Smooth muscle cell (in vitro differentiated cells): ENCODE measurements around the gene MAP6. TPM values are rescaled to one million over a fixed set of nuclear protein-coding genes. Genes with fewer than 3 reads are reported as not detected.

ENCODE experiments used
- DNase-seq: peaks from one replicate; lab custom pipeline; 2025; ENCODE audit not compliant: unreplicated experiment; lab: John Stamatoyannopoulos, UW
- H2AFZ ChIP-seq: fragments of 200-600 bp; sonication (generic); 2 replicates; pipeline ENCODE4 v1.6.0; 2016; ENCODE audit warnings: antibody characterized with exemption, low read depth, mild to moderate bottlenecking
- H3F3A ChIP-seq: fragments of 200-600 bp; sonication (generic); 2 replicates; pipeline ENCODE4 v1.6.0; 2017; ENCODE audit warnings: antibody characterized with exemption, low read depth
- H3K27ac ChIP-seq: fragments of 200-600 bp; sonication (generic); 2 replicates; pipeline ENCODE4 v1.5.1; 2016; ENCODE audit warnings: low read depth, mild to moderate bottlenecking
- H3K27me3 ChIP-seq: fragments of 200-600 bp; sonication (generic); 2 replicates; pipeline ENCODE4 v1.6.1; 2016; ENCODE audit warnings: low read depth, mild to moderate bottlenecking
- H3K36me3 ChIP-seq: fragments of 200-600 bp; sonication (generic); 2 replicates; pipeline ENCODE4 v1.5.1; 2016; ENCODE audit warnings: low read depth
- H3K4me1 ChIP-seq: fragments of 200-600 bp; sonication (generic); 2 replicates; pipeline ENCODE4 v1.5.1; 2016; ENCODE audit warnings: low read depth
- H3K4me2 ChIP-seq: fragments of 200-600 bp; sonication (generic); 2 replicates; pipeline ENCODE4 v1.6.0; 2016; ENCODE audit warnings: mild to moderate bottlenecking
- H3K4me3 ChIP-seq: fragments of 200-600 bp; sonication (generic); 2 replicates; pipeline ENCODE4 v1.5.1; 2016; ENCODE audit warnings: mild to moderate bottlenecking
- H3K79me2 ChIP-seq: fragments of 200-600 bp; sonication (generic); 2 replicates; pipeline ENCODE4 v1.6.0; 2016; ENCODE audit warnings: low read depth, mild to moderate bottlenecking
- H3K9ac ChIP-seq: fragments of 200-600 bp; sonication (generic); 2 replicates; pipeline ENCODE4 v1.6.0; 2016; ENCODE audit warnings: low read depth
- H3K9me3 ChIP-seq: fragments of 200-600 bp; sonication (generic); replicated peaks from 2 replicates; pipeline ENCODE4 v1.5.1; 2016; ENCODE audit warnings: low read depth
- H4K20me1 ChIP-seq: fragments of 200-600 bp; sonication (generic); 2 replicates; pipeline ENCODE4 v1.6.0; 2016; ENCODE audit warnings: low read depth
- WGBS: methylation state at CpG from one replicate; pipeline ENCODE4 v1.1.7; 2016; ENCODE audit warnings: low lambda C conversion rate; 5-methylcytosine and 5-hydroxymethylcytosine counted together
- polyA plus RNA-seq: library from polyadenylated mRNA; unstranded; fragments of >200 nt; fragmentation: Nextera tagmentation; extraction: Ambion mirVana; gene quantifications from 2 replicates; pipeline ENCODE4 v1.2.1, GENCODE V29; 2016
- total RNA-seq: library from RNA; depleted of rRNA; stranded (reverse); fragments of >200 nt; gene quantifications from 2 replicates; pipeline ENCODE4 v1.2.3, GENCODE V29; 2014
- TF ChIP-seq, protein P1 (sequence below): fragments of 200-600 bp; sonication (generic); IDR thresholded peaks from 2 replicates; pipeline ENCODE4 v1.5.1; 2017; ENCODE audit warnings: borderline replicate concordance, mild to moderate bottlenecking, antibody characterized with exemption; ENCODE audit not compliant: insufficient read depth, poor library complexity, severe bottlenecking

MAP6 gene
- total and polyA plus RNA-seq, 2 experiments from 2014 or later = 0.22 to 0.43 TPM

GRCh38 chr11:75600356-75600755 lies 68.5 kb downstream of the MAP6 start:
- 91% methylated on average over 3 of the region's 3 CpGs for WGBS
- no peak overlapping the region for H3K4me2 ChIP-seq
- no peak overlapping the region for H2AFZ ChIP-seq
- no peak overlapping the region for H3K4me3 ChIP-seq
- H4K20me1 ChIP-seq = no peaks in the 10 kb centered on the region
- H3F3A ChIP-seq = no peaks in the 10 kb centered on the region
- no peaks in the 10 kb centered on the region for H3K4me1 ChIP-seq
- H3K27me3 ChIP-seq = no peaks in the 10 kb centered on the region
- H3K27ac ChIP-seq = no peak overlapping the region
- TF ChIP-seq, protein P1, sequence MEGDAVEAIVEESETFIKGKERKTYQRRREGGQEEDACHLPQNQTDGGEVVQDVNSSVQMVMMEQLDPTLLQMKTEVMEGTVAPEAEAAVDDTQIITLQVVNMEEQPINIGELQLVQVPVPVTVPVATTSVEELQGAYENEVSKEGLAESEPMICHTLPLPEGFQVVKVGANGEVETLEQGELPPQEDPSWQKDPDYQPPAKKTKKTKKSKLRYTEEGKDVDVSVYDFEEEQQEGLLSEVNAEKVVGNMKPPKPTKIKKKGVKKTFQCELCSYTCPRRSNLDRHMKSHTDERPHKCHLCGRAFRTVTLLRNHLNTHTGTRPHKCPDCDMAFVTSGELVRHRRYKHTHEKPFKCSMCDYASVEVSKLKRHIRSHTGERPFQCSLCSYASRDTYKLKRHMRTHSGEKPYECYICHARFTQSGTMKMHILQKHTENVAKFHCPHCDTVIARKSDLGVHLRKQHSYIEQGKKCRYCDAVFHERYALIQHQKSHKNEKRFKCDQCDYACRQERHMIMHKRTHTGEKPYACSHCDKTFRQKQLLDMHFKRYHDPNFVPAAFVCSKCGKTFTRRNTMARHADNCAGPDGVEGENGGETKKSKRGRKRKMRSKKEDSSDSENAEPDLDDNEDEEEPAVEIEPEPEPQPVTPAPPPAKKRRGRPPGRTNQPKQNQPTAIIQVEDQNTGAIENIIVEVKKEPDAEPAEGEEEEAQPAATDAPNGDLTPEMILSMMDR = no peak
- no peaks in the 10 kb centered on the region for H3K36me3 ChIP-seq
- H3K9ac ChIP-seq = no peak overlapping the region
- no peaks in the 10 kb centered on the region for H3K9me3 ChIP-seq
- no peak for DNase-seq
- H3K79me2 ChIP-seq = no peaks in the 10 kb centered on the region

DNA sequence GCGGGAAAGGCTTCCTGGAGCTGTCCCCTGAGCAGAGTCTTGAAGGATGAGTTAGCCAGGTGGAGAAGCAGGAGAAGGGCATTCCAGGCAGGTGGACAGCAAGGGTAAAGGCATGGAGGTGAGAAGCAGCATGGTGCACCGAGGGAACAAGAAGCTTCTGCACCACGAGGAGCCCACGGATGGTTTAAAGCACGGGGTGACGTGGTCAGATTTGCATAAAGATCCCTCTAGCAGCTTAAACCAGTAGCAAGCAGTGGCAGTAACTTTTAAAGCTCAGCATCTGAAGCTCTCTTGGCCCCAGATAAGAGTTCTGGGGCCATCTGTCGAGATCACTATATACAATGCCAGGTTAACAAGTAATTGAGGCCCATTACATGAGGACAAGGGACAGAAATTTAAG lies 69.9 kb downstream of the MAP6 start:
- 72% methylated on average over 7 of the region's 7 CpGs for WGBS
- Histone ChIP-seq H3K79me2 (no peaks in the 10 kb centered on the region), H3K4me2 (no peak overlapping the region), H2AFZ (no peak overlapping the region), H3K27ac (no peak overlapping the region), H3K9ac (no peak overlapping the region), H3K4me1 (no peaks in the 10 kb centered on the region), H3K4me3 (no peak overlapping the region), H3K36me3 (no peaks in the 10 kb centered on the region), H3K9me3 (no peaks in the 10 kb centered on the region), H3K27me3 (no peaks in the 10 kb centered on the region), H3F3A (no peaks in the 10 kb centered on the region), H4K20me1 (no peaks in the 10 kb centered on the region)
- TF ChIP-seq, protein P1 = no peak
- no peak for DNase-seq

GRCh38 chr11:75598264-75598663 lies 70.6 kb downstream of the MAP6 start:
- no peak overlapping the region for H3K4me3 ChIP-seq
- no peaks in the 10 kb centered on the region for H3K4me1 ChIP-seq
- H3K36me3 ChIP-seq = no peaks in the 10 kb centered on the region
- H3K9me3 ChIP-seq = no peaks in the 10 kb centered on the region
- TF ChIP-seq, protein P1 = no peak
- H3K9ac ChIP-seq = no peak overlapping the region
- DNase-seq = no peak
- no peaks in the 10 kb centered on the region for H3K27me3 ChIP-seq
- no peaks in the 10 kb centered on the region for H4K20me1 ChIP-seq
- no peak overlapping the region for H2AFZ ChIP-seq
- H3K79me2 ChIP-seq = no peaks in the 10 kb centered on the region
- H3K27ac ChIP-seq = no peak overlapping the region
- no peak overlapping the region for H3K4me2 ChIP-seq
- H3F3A ChIP-seq = no peaks in the 10 kb centered on the region

- H3K4me1 ChIP-seq = no peaks in the 10 kb centered on the region
- peaks cover under 1% of the 10 kb centered on the region for H3K27me3 ChIP-seq
- H3K4me2 ChIP-seq = no peak overlapping the region
- H4K20me1 ChIP-seq = no peaks in the 10 kb centered on the region
- H2AFZ ChIP-seq = no peak overlapping the region
- DNase-seq = no peak
- H3K9ac ChIP-seq = no peak overlapping the region
- no peak overlapping the region for H3K4me3 ChIP-seq
- no peaks in the 10 kb centered on the region for H3K9me3 ChIP-seq
- H3F3A ChIP-seq = no peaks in the 10 kb centered on the region
- no peaks in the 10 kb centered on the region for H3K36me3 ChIP-seq
- H3K79me2 ChIP-seq = no peaks in the 10 kb centered on the region
- H3K27ac ChIP-seq = no peak overlapping the region
- WGBS = 27% methylated on average over 4 of the region's 4 CpGs
- TF ChIP-seq, protein P1 = peak; percentile 37
These were observed 71.2 kb downstream of the MAP6 start for GRCh38 chr11:75597636-75598035.
